ENCODE data around the gene FLT3LG. TPM values are rescaled to one million over a fixed set of nuclear protein-coding genes. Genes with fewer than 3 reads are reported as not detected.
"Not testable (repeated sequence)": the region's sequence is repeated elsewhere in the genome, so short reads cannot be mapped to it uniquely, and the experiment has no call there.

FLT3LG gene
- total RNA-seq, 3 donors from 2014 or later: 52.3 to 64.8 (median 56.9) TPM

GRCh38 chr19:49445997-49446396 lies 28.0 kb upstream of the FLT3LG start:
- DNase-seq (no peak), ATAC-seq (no peak)
- peaks cover 44% of the 10 kb centered on the region for H3K4me1 Mint-ChIP-seq (ENCODE audit: low read depth)
- H3K36me3 Mint-ChIP-seq (ENCODE audit: insufficient read depth): peaks cover 10% of the 10 kb centered on the region
- no peak overlapping the region for H3K4me3 Mint-ChIP-seq
- no peaks in the 10 kb centered on the region for H3K9me3 Mint-ChIP-seq
- peaks cover 15% of the 10 kb centered on the region for H3K27me3 Mint-ChIP-seq (ENCODE audit: low read depth)

- no peak overlapping the region for H3K4me3 Mint-ChIP-seq
- ATAC-seq: no peak
- no peak for DNase-seq
- no peaks in the 10 kb centered on the region for H3K9me3 Mint-ChIP-seq
- H3K36me3 Mint-ChIP-seq (ENCODE audit: insufficient read depth): peaks cover 10% of the 10 kb centered on the region
- H3K27me3 Mint-ChIP-seq (ENCODE audit: low read depth): peaks cover 2% of the 10 kb centered on the region
- peaks cover 45% of the 10 kb centered on the region for H3K4me1 Mint-ChIP-seq (ENCODE audit: low read depth)
These were observed 26.3 kb upstream of the FLT3LG start for GRCh38 chr19:49447485-49448431.

GRCh38 chr19:49448432-49448786 lies 25.6 kb upstream of the FLT3LG start:
- Mint-ChIP-seq H3K4me1 (ENCODE audit: low read depth) (peaks cover 48% of the 10 kb centered on the region), H3K4me3 (no peak overlapping the region), H3K27me3 (ENCODE audit: low read depth) (no peaks in the 10 kb centered on the region), H3K9me3 (no peaks in the 10 kb centered on the region), H3K36me3 (ENCODE audit: insufficient read depth) (peaks cover 10% of the 10 kb centered on the region)
- no peak for DNase-seq
- ATAC-seq: no peak

GRCh38 chr19:49450405-49450804 lies 23.6 kb upstream of the FLT3LG start:
- no peaks in the 10 kb centered on the region for H3K9me3 Mint-ChIP-seq
- H3K4me3 Mint-ChIP-seq: peak overlapping the region; percentile 92
- H3K4me1 Mint-ChIP-seq (ENCODE audit: low read depth): peaks cover 40% of the 10 kb centered on the region
- H3K36me3 Mint-ChIP-seq (ENCODE audit: insufficient read depth): peaks cover 10% of the 10 kb centered on the region
- H3K27me3 Mint-ChIP-seq (ENCODE audit: low read depth): no peaks in the 10 kb centered on the region
- DNase-seq (no peak), ATAC-seq (no peak)

GRCh38 chr19:49451430-49452181 lies 22.4 kb upstream of the FLT3LG start, which contains the start of gene PIH1D1:
PIH1D1 (minus strand) TSS chr19:49451814; CDS start chr19:49451574, 240 bp downstream.
- Mint-ChIP-seq H3K4me3 (peak within 1 kb of the TSS; percentile 92), H3K9me3 (no peaks in the 10 kb centered on the region), H3K4me1 (ENCODE audit: low read depth) (peaks cover 46% of the 10 kb centered on the region), H3K36me3 (ENCODE audit: insufficient read depth) (peaks cover 13% of the 10 kb centered on the region), H3K27me3 (ENCODE audit: low read depth) (no peaks in the 10 kb centered on the region)
- DNase-seq (peak; percentile 92), ATAC-seq (peak; percentile 73 to 75)

- ATAC-seq (peak; percentile 89 to 94), DNase-seq (peak; percentile 97)
- Mint-ChIP-seq H3K27me3 (ENCODE audit: low read depth) (no peaks in the 10 kb centered on the region), H3K36me3 (ENCODE audit: insufficient read depth) (peaks cover 14% of the 10 kb centered on the region), H3K4me1 (ENCODE audit: low read depth) (peaks cover 46% of the 10 kb centered on the region), H3K4me3 (peak within 1 kb of the TSS; percentile 92), H3K9me3 (no peaks in the 10 kb centered on the region)
These were observed 20.8 kb upstream of the FLT3LG start, which contains the start of gene ALDH16A1 for GRCh38 chr19:49453013-49453756. ALDH16A1 (plus strand) TSS chr19:49453225; CDS start chr19:49453332, 107 bp downstream.

GRCh38 chr19:49453757-49454240 lies 20.2 kb upstream of the FLT3LG start:
- Mint-ChIP-seq H3K36me3 (ENCODE audit: insufficient read depth) (peaks cover 9% of the 10 kb centered on the region), H3K4me1 (ENCODE audit: low read depth) (peaks cover 40% of the 10 kb centered on the region), H3K9me3 (no peaks in the 10 kb centered on the region), H3K27me3 (ENCODE audit: low read depth) (no peaks in the 10 kb centered on the region), H3K4me3 (peak overlapping the region; percentile 92)
- DNase-seq: no peak
- no peak for ATAC-seq

- Mint-ChIP-seq H3K4me3 (peak overlapping the region; percentile 31), H3K9me3 (no peaks in the 10 kb centered on the region), H3K36me3 (ENCODE audit: insufficient read depth) (peaks cover 7% of the 10 kb centered on the region), H3K4me1 (ENCODE audit: low read depth) (peaks cover 25% of the 10 kb centered on the region), H3K27me3 (ENCODE audit: low read depth) (no peaks in the 10 kb centered on the region)
- ATAC-seq: no peak
- DNase-seq: no peak
These were observed 18.2 kb upstream of the FLT3LG start for GRCh38 chr19:49455773-49456172.

- no peaks in the 10 kb centered on the region for H3K9me3 Mint-ChIP-seq
- H3K36me3 Mint-ChIP-seq (ENCODE audit: insufficient read depth): peaks cover 7% of the 10 kb centered on the region
- ATAC-seq: no peak
- no peaks in the 10 kb centered on the region for H3K27me3 Mint-ChIP-seq (ENCODE audit: low read depth)
- DNase-seq: no peak
- peaks cover 22% of the 10 kb centered on the region for H3K4me1 Mint-ChIP-seq (ENCODE audit: low read depth)
- peak overlapping the region; percentile 31 for H3K4me3 Mint-ChIP-seq
These were observed 17.7 kb upstream of the FLT3LG start for GRCh38 chr19:49456326-49456725.

- H3K4me1 Mint-ChIP-seq (ENCODE audit: low read depth): peaks cover 8% of the 10 kb centered on the region
- no peak for DNase-seq
- H3K4me3 Mint-ChIP-seq: no peak overlapping the region
- H3K36me3 Mint-ChIP-seq (ENCODE audit: insufficient read depth): peaks cover 7% of the 10 kb centered on the region
- no peaks in the 10 kb centered on the region for H3K9me3 Mint-ChIP-seq
- ATAC-seq: no peak
- no peaks in the 10 kb centered on the region for H3K27me3 Mint-ChIP-seq (ENCODE audit: low read depth)
These were observed 15.5 kb upstream of the FLT3LG start for GRCh38 chr19:49458567-49458903.

GRCh38 chr19:49459388-49459787 lies 14.6 kb upstream of the FLT3LG start:
- H3K36me3 Mint-ChIP-seq (ENCODE audit: insufficient read depth): peaks cover 7% of the 10 kb centered on the region
- H3K9me3 Mint-ChIP-seq: no peaks in the 10 kb centered on the region
- DNase-seq (no peak), ATAC-seq (no peak)
- no peaks in the 10 kb centered on the region for H3K27me3 Mint-ChIP-seq (ENCODE audit: low read depth)
- H3K4me1 Mint-ChIP-seq (ENCODE audit: low read depth): peaks cover 7% of the 10 kb centered on the region
- no peak overlapping the region for H3K4me3 Mint-ChIP-seq

- H3K27me3 Mint-ChIP-seq (ENCODE audit: low read depth); ATAC-seq; H3K4me3 Mint-ChIP-seq; H3K4me1 Mint-ChIP-seq (ENCODE audit: low read depth); DNase-seq; H3K36me3 Mint-ChIP-seq (ENCODE audit: insufficient read depth); H3K9me3 Mint-ChIP-seq: not testable (repeated sequence)
These were observed 12.9 kb upstream of the FLT3LG start for GRCh38 chr19:49461130-49461529.

- DNase-seq (no peak), ATAC-seq (no peak)
- H3K4me3 Mint-ChIP-seq: no peak overlapping the region
- peaks cover 2% of the 10 kb centered on the region for H3K36me3 Mint-ChIP-seq (ENCODE audit: insufficient read depth)
- no peaks in the 10 kb centered on the region for H3K9me3 Mint-ChIP-seq
- no peaks in the 10 kb centered on the region for H3K27me3 Mint-ChIP-seq (ENCODE audit: low read depth)
- peaks cover 2% of the 10 kb centered on the region for H3K4me1 Mint-ChIP-seq (ENCODE audit: low read depth)
These were observed 12.4 kb upstream of the FLT3LG start for GRCh38 chr19:49461656-49462055.

GRCh38 chr19:49462492-49462891 lies 11.5 kb upstream of the FLT3LG start:
- ATAC-seq: no peak
- no peak overlapping the region for H3K4me3 Mint-ChIP-seq

More at GRCh38 chr19:49462492-49462891, 11.5 kb upstream of the FLT3LG start:
- no peaks in the 10 kb centered on the region for H3K9me3 Mint-ChIP-seq
- no peaks in the 10 kb centered on the region for H3K27me3 Mint-ChIP-seq (ENCODE audit: low read depth)
- DNase-seq: no peak
- no peaks in the 10 kb centered on the region for H3K36me3 Mint-ChIP-seq (ENCODE audit: insufficient read depth)
- H3K4me1 Mint-ChIP-seq (ENCODE audit: low read depth): no peaks in the 10 kb centered on the region

Data from activated T-cell treated with anti-CD3 and anti-CD28 coated beads, Interleukin-2, amount 50 U/mL, for 4 hours (primary cell).